Panc1 (cell line): ENCODE measurements around the gene ECD. TPM values are rescaled to one million over a fixed set of nuclear protein-coding genes. Genes with fewer than 3 reads are reported as not detected.

Experiments used
- ATAC-seq: fragments of 200-7000 bp; cut with Tn5 transposase; 2 replicates; pipeline ENCODE4 v1.9.1; 2020; ENCODE audit warnings: mild to moderate bottlenecking, moderate library complexity
- BruUV-seq: library from RNA; stranded (reverse); fragments of 400-500 nt; replicated peaks from 2 replicates; lab custom pipeline; 2021; lab: Mats Ljungman, UMichigan
- CTCF ChIA-PET: fragments of 300-600 bp; sonication (Branson Sonifier 250); formaldehyde crosslinking; loops from one replicate; lab custom pipeline; 2022; ENCODE audit warnings: antibody characterized with exemption; lab: Charles Lee
- POLR2A ChIA-PET: fragments of 300-600 bp; sonication (Branson Sonifier 250); formaldehyde crosslinking; loops from one replicate; lab custom pipeline; 2022; ENCODE audit warnings: antibody characterized with exemption; lab: Charles Lee
- DNase-seq: peaks from one replicate; pipeline ENCODE4 v3.0.0-alpha.2; 2010; ENCODE audit warnings: low read depth, low spot score
- H3K27ac ChIP-seq: 2 replicates; pipeline ENCODE4 v1.5.1; 2011; ENCODE audit warnings: mild to moderate bottlenecking, low read length, inconsistent platforms
- H3K27me3 ChIP-seq: fragments of 200-500 bp; sonication (Bioruptor generic); 2 replicates; pipeline ENCODE4 v1.6.0; 2014; ENCODE audit warnings: low read length, inconsistent platforms; ENCODE audit not compliant: control insufficient read depth, insufficient read depth
- H3K36me3 ChIP-seq: fragments of 200-500 bp; sonication (Bioruptor generic); 2 replicates; pipeline ENCODE4 v1.5.1; 2014; ENCODE audit warnings: inconsistent platforms, mild to moderate bottlenecking, low read length, moderate library complexity; ENCODE audit not compliant: control insufficient read depth, insufficient read depth
- H3K4me1 ChIP-seq: 2 replicates; pipeline ENCODE4 v1.5.1; 2011; ENCODE audit warnings: inconsistent platforms, mild to moderate bottlenecking, low read length, moderate library complexity; ENCODE audit not compliant: control insufficient read depth, insufficient read depth
- H3K4me3 ChIP-seq, 2 experiments: 2 replicates each; pipeline ENCODE4 v1.5.1; 2011 to 2012; ENCODE audit warnings: low read depth in 2 of 2, low read length in 2 of 2, mild to moderate bottlenecking in 2 of 2, inconsistent platforms in 1 of 2, moderate library complexity in 1 of 2
- H3K9me3 ChIP-seq: fragments of 200-500 bp; sonication (Bioruptor generic); 2 replicates; pipeline ENCODE4 v1.5.1; 2014; ENCODE audit warnings: low read depth, mild to moderate bottlenecking, inconsistent platforms, low read length, moderate library complexity; ENCODE audit not compliant: control insufficient read depth, insufficient read depth
- CTCF ChIP-seq: fragments of 450-650 bp; IDR thresholded peaks from 2 replicates; pipeline ENCODE4 v1.5.1; 2017; ENCODE audit warnings: mild to moderate bottlenecking
- POLR2AphosphoS5 ChIP-seq: IDR thresholded peaks from 2 replicates; pipeline ENCODE4 v1.6.1; 2012; ENCODE audit warnings: mild to moderate bottlenecking, low read depth, low read length, moderate library complexity
- REST ChIP-seq, 2 experiments: IDR thresholded peaks; 2 replicates each; pipeline ENCODE4 v1.6.1; 2011 to 2012; ENCODE audit warnings: low read depth in 2 of 2, control low read depth in 1 of 2, low read length in 1 of 2, mild to moderate bottlenecking in 1 of 2, moderate library complexity in 1 of 2; ENCODE audit not compliant: insufficient read depth in 1 of 2
- SIN3A ChIP-seq: IDR thresholded peaks from 2 replicates; pipeline ENCODE4 v1.6.1; 2012; ENCODE audit warnings: low read depth, mild to moderate bottlenecking, low read length, moderate library complexity, borderline replicate concordance; ENCODE audit not compliant: insufficient read depth
- TCF7L2 ChIP-seq: IDR thresholded peaks from 2 replicates; pipeline ENCODE4 v1.6.1; 2011; ENCODE audit warnings: mild to moderate bottlenecking, low read depth, low read length, inconsistent platforms
- in situ Hi-C: cut with HindIII; loops from 2 replicates; pipeline ENCODE4 v1.10.0; 2016; ENCODE audit warnings: low sequenced_read_pairs, low pct_unique_long_range_greater_than_20kb
- intact Hi-C: fragments of 100-400 bp; cut with micrococcal nuclease; formaldehyde crosslinking; loops from one replicate; pipeline ENCODE4 v1.10.0; 2022; ENCODE audit not compliant: unreplicated experiment
- total RNA-seq: library from RNA; stranded (reverse); gene quantifications from one replicate; pipeline ENCODE4 v1.2.1, GENCODE V29; 2021; ENCODE audit not compliant: unreplicated experiment

The ECD gene
- total RNA-seq, 1 experiment from 2014 or later, result 53.9 TPM

- Histone ChIP-seq H3K4me3 (no peak overlapping the region), H3K4me1 (no peaks in the 10 kb centered on the region), H3K36me3 (no peaks in the 10 kb centered on the region), H3K9me3 (no peaks in the 10 kb centered on the region), H3K27me3 (no peaks in the 10 kb centered on the region), H3K27ac (no peak overlapping the region)
- BruUV-seq, result no TSS peak
- ChIA-PET CTCF (no interaction called here), POLR2A (no interaction called here)
- TF ChIP-seq TCF7L2 (no peak), POLR2AphosphoS5 (no peak), SIN3A (no peak), REST (IDR thresholded peaks at IDR 0.05; ENCODE audit: insufficient read depth in 1 of 2, low read depth in 2 of 2, low read length in 1 of 2) (no peak), CTCF (no peak)
- intact Hi-C loops (no loop called here), in situ Hi-C loops (no loop called here)
- ATAC-seq (no peak), DNase-seq (no peak)
Observed at GRCh38 chr10:73174148-73174925, 6.5 kb upstream of the ECD start.

- Histone ChIP-seq H3K9me3 (no peaks in the 10 kb centered on the region), H3K27ac (no peak overlapping the region), H3K27me3 (no peaks in the 10 kb centered on the region), H3K4me1 (no peaks in the 10 kb centered on the region), H3K36me3 (peaks cover 4% of the 10 kb centered on the region; the same call in 1 of the 2 replicates), H3K4me3 (no peak overlapping the region)
- CTCF ChIA-PET, result no interaction called here
- ATAC-seq, result no peak
- intact Hi-C loops, result no loop called here
- in situ Hi-C loops, result no loop called here
- POLR2A ChIA-PET, result no interaction called here
- TF ChIP-seq POLR2AphosphoS5 (no peak), CTCF (no peak), SIN3A (no peak)
- no peak for DNase-seq
- BruUV-seq, result no TSS peak
Observed at GRCh38 chr10:73172867-73173266, 5.1 kb upstream of the ECD start.
